HCT116 (cell line): ENCODE data around the gene ERLIN1. TPM values are rescaled to one million over a fixed set of nuclear protein-coding genes. Genes with fewer than 3 reads are reported as not detected.

Experiments used
- ATAC-seq: fragments of 200-7000 bp; cut with Tn5 transposase; 2 replicates; pipeline ENCODE4 v1.9.1; 2020; ENCODE audit warnings: mild to moderate bottlenecking, moderate library complexity
- BruUV-seq: library from RNA; stranded (reverse); fragments of 400-500 nt; replicated peaks from 2 replicates; lab custom pipeline; 2021; lab: Mats Ljungman, UMichigan
- CTCF ChIA-PET: fragments of 300-600 bp; sonication (Branson Sonifier 250); formaldehyde crosslinking; loops from one replicate; lab custom pipeline; 2021; ENCODE audit warnings: antibody characterized with exemption; lab: Charles Lee
- POLR2A ChIA-PET: fragments of 300-600, 350-600 bp; sonication (Branson Sonifier 250); formaldehyde crosslinking; loops from one replicate; lab custom pipeline; 2021; ENCODE audit warnings: antibody characterized with exemption; lab: Charles Lee
- RAD21 ChIA-PET, 2 experiments: fragments of 300-600 bp; sonication (Branson Sonifier 250); formaldehyde crosslinking; loops; one replicate each; lab custom pipeline; 2023; ENCODE audit warnings: low total read pairs in 2 of 2; ENCODE audit not compliant: uncharacterized antibody in 2 of 2, unreplicated experiment in 2 of 2, low non-redundant PET in 1 of 2; lab: Charles Lee
- DNase-seq: peaks from one replicate; pipeline ENCODE4 v3.0.0-alpha.2; 2010; ENCODE audit warnings: low read depth, low spot score
- H2AFZ ChIP-seq: fragments of 200-600 bp; shearing (Covaris generic), sonication (generic); 2 replicates; pipeline ENCODE4 v1.6.1; 2017; ENCODE audit warnings: low read depth, mixed run types, mixed read lengths, antibody characterized with exemption, low read length; ENCODE audit not compliant: poor library complexity, severe bottlenecking
- H3K27ac ChIP-seq: 2 replicates; pipeline ENCODE4 v1.5.1; 2012; ENCODE audit warnings: low read depth, low read length
- H3K27me3 ChIP-seq: fragments of 200-600 bp; sonication (generic); 2 replicates; pipeline ENCODE4 v1.6.1; 2016; ENCODE audit warnings: mixed run types, low read length, mixed read lengths; ENCODE audit not compliant: insufficient read depth
- H3K36me3 ChIP-seq, 2 experiments: fragments of 200-500 bp in 1 of 2; fragments of 200-600 bp in 1 of 2; sonication (Bioruptor generic) in 1 of 2; sonication (generic) in 1 of 2; 2 replicates each; pipeline versions ENCODE4 v1.5.1 to v1.6.1; 2014 to 2016; ENCODE audit warnings: low read length in 2 of 2, inconsistent platforms in 1 of 2, mixed read lengths in 1 of 2, mixed run types in 1 of 2; ENCODE audit not compliant: insufficient read depth in 2 of 2, control insufficient read depth in 1 of 2
- H3K4me1 ChIP-seq, 2 experiments: fragments of 200-600 bp in 1 of 2; sonication (generic) in 1 of 2; 2 replicates each; pipeline versions ENCODE4 v1.5.1 to v1.6.1; 2012 to 2017; ENCODE audit warnings: low read length in 2 of 2, inconsistent platforms in 1 of 2, mild to moderate bottlenecking in 1 of 2, mixed read lengths in 1 of 2, mixed run types in 1 of 2, moderate library complexity in 1 of 2; ENCODE audit not compliant: insufficient read depth in 2 of 2, control insufficient read depth in 1 of 2
- H3K4me2 ChIP-seq: fragments of 200-600 bp; sonication (generic); 2 replicates; pipeline ENCODE4 v1.6.1; 2017; ENCODE audit warnings: mixed run types, low read length, mixed read lengths
- H3K4me3 ChIP-seq, 2 experiments: fragments of 200-600 bp in 1 of 2; sonication (generic) in 1 of 2; replicated peaks in 1 of 2; 2 replicates each; pipeline ENCODE4 v1.5.1; 2011 to 2016; ENCODE audit warnings: low read length in 2 of 2, control low read depth in 1 of 2, low read depth in 1 of 2, mild to moderate bottlenecking in 1 of 2, mixed read lengths in 1 of 2, mixed run types in 1 of 2
- H3K79me2 ChIP-seq: fragments of 200-600 bp; sonication (generic); 2 replicates; pipeline ENCODE4 v1.6.1; 2017; ENCODE audit warnings: mild to moderate bottlenecking, mixed run types, low read length, moderate library complexity, mixed read lengths; ENCODE audit not compliant: insufficient read depth
- H3K9ac ChIP-seq: fragments of 200-600 bp; sonication (generic); 2 replicates; pipeline ENCODE4 v1.6.1; 2016; ENCODE audit warnings: low read length, mixed read lengths
- H3K9me2 ChIP-seq: fragments of 200-600 bp; sonication (generic), shearing (Covaris generic); 2 replicates; pipeline ENCODE4 v1.6.1; 2017; ENCODE audit warnings: mixed run types, mild to moderate bottlenecking, moderate library complexity; ENCODE audit not compliant: insufficient read depth
- H3K9me3 ChIP-seq, 2 experiments: fragments of 200-500 bp in 1 of 2; fragments of 200-600 bp in 1 of 2; sonication (Bioruptor generic) in 1 of 2; sonication (generic) in 1 of 2; 2 replicates each; pipeline ENCODE4 v1.6.1; 2014 to 2017; ENCODE audit warnings: low read length in 2 of 2, mixed read lengths in 2 of 2, inconsistent platforms in 1 of 2, low read depth in 1 of 2, mild to moderate bottlenecking in 1 of 2, mixed run types in 1 of 2, moderate library complexity in 1 of 2; ENCODE audit not compliant: control insufficient read depth in 1 of 2, insufficient read depth in 1 of 2
- H4K20me1 ChIP-seq: fragments of 200-600 bp; sonication (generic), shearing (Covaris generic); 2 replicates; pipeline ENCODE4 v1.6.1; 2017; ENCODE audit warnings: mixed run types, mild to moderate bottlenecking, moderate library complexity; ENCODE audit not compliant: insufficient read depth
- CEBPB ChIP-seq: IDR thresholded peaks from 2 replicates; pipeline ENCODE4 v1.6.1; 2012; ENCODE audit warnings: low read depth
- EGR1 ChIP-seq: IDR thresholded peaks from 2 replicates; pipeline ENCODE4 v1.6.1; 2012; ENCODE audit warnings: low read depth
- MAX ChIP-seq: IDR thresholded peaks from 2 replicates; pipeline ENCODE4 v1.6.1; 2012
- SIN3A ChIP-seq: IDR thresholded peaks from 2 replicates; pipeline ENCODE4 v1.6.1; 2012; ENCODE audit warnings: low read depth
- SRF ChIP-seq: IDR thresholded peaks from 2 replicates; pipeline ENCODE4 v1.6.1; 2012; ENCODE audit warnings: low read depth
- YY1 ChIP-seq: IDR thresholded peaks from 2 replicates; pipeline ENCODE4 v1.6.1; 2011; ENCODE audit warnings: low read length, low read depth, moderate library complexity, mild to moderate bottlenecking; ENCODE audit not compliant: insufficient replicate concordance; ENCODE audit errors: extremely low read depth
- ZFX ChIP-seq: fragments of 450-650 bp; IDR thresholded peaks from 2 replicates; pipeline ENCODE4 v1.6.1; 2017
- ZNF274 ChIP-seq: fragments of 200-500 bp; sonication (Bioruptor generic); IDR thresholded peaks from 2 replicates; pipeline ENCODE4 v1.6.1; 2014; ENCODE audit warnings: mild to moderate bottlenecking, low read depth, low read length, inconsistent platforms
- intact Hi-C: fragments of 100-400 bp; cut with micrococcal nuclease; formaldehyde crosslinking; loops from 2 replicates; pipeline ENCODE4 v1.10.0; 2022
- total RNA-seq: library from RNA; stranded (reverse); gene quantifications from one replicate; pipeline ENCODE4 v1.2.1, GENCODE V29; 2021; ENCODE audit not compliant: unreplicated experiment
- TF ChIP-seq, protein P1 (sequence below), 3 experiments: fragments of 200-600 bp in 1 of 3; sonication (generic) in 1 of 3; IDR thresholded peaks in 2 of 3; conservative IDR thresholded peaks in 1 of 3; 2 replicates each; pipeline ENCODE4 v1.5.1; 2012 to 2017; ENCODE audit warnings: low read depth in 2 of 3, low read length in 2 of 3, antibody characterized with exemption in 1 of 3, borderline replicate concordance in 1 of 3, control low read depth in 1 of 3, mild to moderate bottlenecking in 1 of 3, mixed read lengths in 1 of 3, mixed run types in 1 of 3, moderate library complexity in 1 of 3; ENCODE audit not compliant: insufficient read depth in 1 of 3

ERLIN1 gene
- total RNA-seq, 1 experiment from 2014 or later = 64.5 TPM

DNA sequence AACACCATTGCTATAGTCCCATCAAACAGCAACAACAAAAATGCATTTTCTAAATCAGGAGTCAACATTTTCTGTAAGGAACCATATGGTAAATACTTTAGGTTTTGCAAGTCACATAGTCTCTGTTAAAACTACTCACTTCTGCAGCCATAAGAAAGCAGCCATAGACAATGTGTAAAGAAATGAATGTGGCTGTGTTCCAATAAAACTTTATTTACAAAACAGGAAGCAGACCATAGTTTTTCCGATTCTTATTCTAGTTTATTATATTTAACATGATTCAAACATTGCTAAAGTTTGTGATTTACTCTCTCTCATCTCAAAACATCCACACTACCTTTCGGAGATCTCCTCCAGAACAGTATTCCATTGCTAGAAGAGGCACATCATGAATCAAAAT lies 36.7 kb upstream of the ERLIN1 start:
- ChIA-PET CTCF (no interaction called here), POLR2A (no interaction called here), RAD21 (no interaction called here)
- Histone ChIP-seq H3K4me2 (no peak overlapping the region), H2AFZ (no peak overlapping the region), H3K27ac (no peak overlapping the region), H3K79me2 (peaks cover 25% of the 10 kb centered on the region), H3K4me1 (no peaks in the 10 kb centered on the region), H3K27me3 (no peaks in the 10 kb centered on the region), H3K36me3 (peaks cover 34 to 49% of the 10 kb centered on the region in 2 experiments), H3K4me3 (no peak overlapping the region), H4K20me1 (peaks cover 5% of the 10 kb centered on the region; the same call in 1 of the 2 replicates), H3K9ac (no peak overlapping the region), H3K9me2 (no peaks in the 10 kb centered on the region), H3K9me3 (no peaks in the 10 kb centered on the region)
- no TSS peak for BruUV-seq
- ATAC-seq (no peak), DNase-seq (no peak)
- intact Hi-C loops = no loop called here
- TF ChIP-seq YY1 (no peak), CEBPB (no peak)
- TF ChIP-seq, protein P1, sequence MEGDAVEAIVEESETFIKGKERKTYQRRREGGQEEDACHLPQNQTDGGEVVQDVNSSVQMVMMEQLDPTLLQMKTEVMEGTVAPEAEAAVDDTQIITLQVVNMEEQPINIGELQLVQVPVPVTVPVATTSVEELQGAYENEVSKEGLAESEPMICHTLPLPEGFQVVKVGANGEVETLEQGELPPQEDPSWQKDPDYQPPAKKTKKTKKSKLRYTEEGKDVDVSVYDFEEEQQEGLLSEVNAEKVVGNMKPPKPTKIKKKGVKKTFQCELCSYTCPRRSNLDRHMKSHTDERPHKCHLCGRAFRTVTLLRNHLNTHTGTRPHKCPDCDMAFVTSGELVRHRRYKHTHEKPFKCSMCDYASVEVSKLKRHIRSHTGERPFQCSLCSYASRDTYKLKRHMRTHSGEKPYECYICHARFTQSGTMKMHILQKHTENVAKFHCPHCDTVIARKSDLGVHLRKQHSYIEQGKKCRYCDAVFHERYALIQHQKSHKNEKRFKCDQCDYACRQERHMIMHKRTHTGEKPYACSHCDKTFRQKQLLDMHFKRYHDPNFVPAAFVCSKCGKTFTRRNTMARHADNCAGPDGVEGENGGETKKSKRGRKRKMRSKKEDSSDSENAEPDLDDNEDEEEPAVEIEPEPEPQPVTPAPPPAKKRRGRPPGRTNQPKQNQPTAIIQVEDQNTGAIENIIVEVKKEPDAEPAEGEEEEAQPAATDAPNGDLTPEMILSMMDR (IDR thresholded peaks at IDR 0.05 in 2 of 3, conservative IDR thresholded peaks at IDR 0.05 in 1 of 3; ENCODE audit: borderline replicate concordance in 1 of 3, insufficient read depth in 1 of 3, low read depth in 2 of 3, low read length in 2 of 3) = no peak

DNA sequence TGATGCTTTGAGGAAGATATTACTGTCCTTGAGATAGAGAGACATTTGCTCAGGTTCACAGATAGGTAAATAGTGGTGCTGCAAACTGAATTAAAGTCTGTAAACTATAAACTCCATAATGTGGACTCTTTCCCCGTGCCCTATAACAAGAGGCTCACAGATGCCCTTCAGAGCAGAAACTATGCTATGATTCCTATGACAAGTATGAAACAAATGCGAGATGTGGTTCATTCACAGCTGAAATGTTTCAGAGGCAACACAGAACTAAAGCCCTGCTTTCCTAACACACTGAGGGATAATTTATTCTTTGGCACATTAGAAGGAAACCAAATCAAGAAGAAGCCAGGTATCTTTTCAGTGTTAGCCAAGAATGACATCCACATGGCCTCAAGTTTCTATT lies 30.2 kb upstream of the ERLIN1 start:
- H3K27ac ChIP-seq = no peak overlapping the region
- H4K20me1 ChIP-seq = no peaks in the 10 kb centered on the region
- no peaks in the 10 kb centered on the region for H3K9me2 ChIP-seq
- H3K4me2 ChIP-seq = no peak overlapping the region
- no peaks in the 10 kb centered on the region for H3K4me1 ChIP-seq
- no peak overlapping the region for H2AFZ ChIP-seq
- intact Hi-C loops = no loop called here
- peaks cover 44 to 59% of the 10 kb centered on the region in 2 experiments for H3K36me3 ChIP-seq
- no TSS peak for BruUV-seq
- no peaks in the 10 kb centered on the region for H3K9me3 ChIP-seq
- no peak for ATAC-seq
- no peaks in the 10 kb centered on the region for H3K27me3 ChIP-seq
- H3K4me3 ChIP-seq = no peak overlapping the region
- POLR2A ChIA-PET = no interaction called here
- DNase-seq = no peak
- RAD21 ChIA-PET = no interaction called here
- H3K9ac ChIP-seq = no peak overlapping the region
- no peaks in the 10 kb centered on the region for H3K79me2 ChIP-seq
- TF ChIP-seq ZNF274 (no peak), SIN3A (no peak), ZFX (no peak), SRF (no peak), MAX (no peak), EGR1 (no peak)
- CTCF ChIA-PET = no interaction called here
